MM.1S (cell line): ENCODE measurements around the gene CCR3.

Experiments
- DNase-seq: peaks from one replicate; pipeline ENCODE4 v3.0.0-alpha.2; 2015
- H2AFZ ChIP-seq: fragments of 300-600 bp; sonication (generic); 2 replicates; pipeline ENCODE4 v1.6.0; 2016; ENCODE audit warnings: antibody characterized with exemption, low read length
- H3F3A ChIP-seq: fragments of 300-600 bp; sonication (generic); 2 replicates; pipeline ENCODE4 v1.6.1; 2016; ENCODE audit warnings: mild to moderate bottlenecking, antibody characterized with exemption, low read length, moderate library complexity, mixed read lengths; ENCODE audit not compliant: insufficient read depth
- H3K27ac ChIP-seq: fragments of 300-600 bp; sonication (generic); 2 replicates; pipeline ENCODE4 v1.5.1; 2016; ENCODE audit warnings: mild to moderate bottlenecking, low read length
- H3K27me3 ChIP-seq: fragments of 300-600 bp; sonication (generic); replicated peaks from 2 replicates; pipeline ENCODE4 v1.6.0; 2016; ENCODE audit warnings: low read length; ENCODE audit not compliant: insufficient read depth
- H3K36me3 ChIP-seq: fragments of 300-600 bp; sonication (generic); replicated peaks from 2 replicates; pipeline ENCODE4 v1.6.1; 2016; ENCODE audit warnings: mild to moderate bottlenecking, low read length, mixed read lengths; ENCODE audit not compliant: insufficient read depth
- H3K4me1 ChIP-seq: fragments of 300-600 bp; sonication (generic); 2 replicates; pipeline ENCODE4 v1.6.1; 2016; ENCODE audit warnings: low read length, mixed read lengths
- H3K4me2 ChIP-seq: fragments of 300-600 bp; sonication (generic); 2 replicates; pipeline ENCODE4 v1.6.0; 2016; ENCODE audit warnings: low read depth, low read length
- H3K4me3 ChIP-seq: fragments of 300-600 bp; sonication (generic); 2 replicates; pipeline ENCODE4 v1.5.1; 2016; ENCODE audit warnings: low read length, mixed read lengths
- H3K79me2 ChIP-seq: fragments of 300-600 bp; sonication (generic); 2 replicates; pipeline ENCODE4 v1.6.1; 2016; ENCODE audit warnings: mixed run types, low read length, mixed read lengths
- H3K9ac ChIP-seq: fragments of 300-600 bp; sonication (generic); 2 replicates; pipeline ENCODE4 v1.6.1; 2016; ENCODE audit warnings: low read length, mixed read lengths
- H3K9me2 ChIP-seq: fragments of 300-600 bp; sonication (generic); replicated peaks from 2 replicates; pipeline ENCODE4 v1.6.1; 2016; ENCODE audit warnings: mild to moderate bottlenecking, low read length, mixed read lengths; ENCODE audit not compliant: insufficient read depth
- H3K9me3 ChIP-seq: fragments of 300-600 bp; sonication (generic); replicated peaks from 2 replicates; pipeline ENCODE4 v1.6.1; 2016; ENCODE audit warnings: mild to moderate bottlenecking, low read length, mixed read lengths; ENCODE audit not compliant: insufficient read depth
- H4K20me1 ChIP-seq: fragments of 300-600 bp; sonication (generic); 2 replicates; pipeline ENCODE4 v1.6.1; 2016; ENCODE audit warnings: mild to moderate bottlenecking, low read length, moderate library complexity, mixed read lengths; ENCODE audit not compliant: insufficient read depth
- CTCF ChIP-seq: fragments of 300-600 bp; sonication (generic); IDR thresholded peaks from 2 replicates; pipeline ENCODE4 v1.5.1; 2016; ENCODE audit warnings: antibody characterized with exemption, low read length, mixed read lengths
- EZH2 ChIP-seq: fragments of 300-600 bp; sonication (generic); optimal IDR thresholded peaks from 2 replicates; pipeline ENCODE3; 2017; ENCODE audit warnings: low read depth, mild to moderate bottlenecking, antibody characterized with exemption, low read length, mixed read lengths
- EZH2phosphoT487 ChIP-seq: fragments of 300-600 bp; sonication (generic); IDR thresholded peaks from 2 replicates; pipeline ENCODE4 v1.6.1; 2018; ENCODE audit warnings: antibody characterized with exemption, low read length

CCR3 gene

GRCh38 chr3:46218196-46218709 lies 24.0 kb upstream of the CCR3 start:
- Histone ChIP-seq H3F3A (peaks cover 23% of the 10 kb centered on the region), H3K27ac (no peak overlapping the region), H3K36me3 (no peaks in the 10 kb centered on the region), H3K4me2 (no peak overlapping the region; the same call in 1 of the 2 replicates), H4K20me1 (no peaks in the 10 kb centered on the region), H2AFZ (no peak overlapping the region), H3K9me2 (no peaks in the 10 kb centered on the region), H3K9me3 (no peaks in the 10 kb centered on the region), H3K79me2 (peaks cover 5% of the 10 kb centered on the region; the same call in 1 of the 2 replicates), H3K4me3 (no peak overlapping the region), H3K27me3 (no peaks in the 10 kb centered on the region), H3K4me1 (peaks cover 59% of the 10 kb centered on the region), H3K9ac (no peak overlapping the region)
- no peak for DNase-seq
- TF ChIP-seq EZH2phosphoT487 (no peak), CTCF (no peak), EZH2 (no peak)

GRCh38 chr3:46221391-46221790 lies 20.9 kb upstream of the CCR3 start:
- no peak overlapping the region for H2AFZ ChIP-seq
- 0 out of 2 replicates have a peak, but pooled peaks cover 10% of the 10 kb centered on the region for H3F3A ChIP-seq
- H3K4me3 ChIP-seq = no peak overlapping the region
- no peak for TF ChIP-seq EZH2phosphoT487
- no peak for TF ChIP-seq EZH2
- TF ChIP-seq CTCF = no peak
- peaks cover 29% of the 10 kb centered on the region for H3K4me1 ChIP-seq
- H3K4me2 ChIP-seq = no peak overlapping the region; the same call in 1 of the 2 replicates
- no peaks in the 10 kb centered on the region for H3K79me2 ChIP-seq
- no peak overlapping the region for H3K27ac ChIP-seq
- no peaks in the 10 kb centered on the region for H3K9me2 ChIP-seq
- no peaks in the 10 kb centered on the region for H3K36me3 ChIP-seq
- no peaks in the 10 kb centered on the region for H3K9me3 ChIP-seq
- H3K27me3 ChIP-seq = no peaks in the 10 kb centered on the region
- no peak for DNase-seq
- no peaks in the 10 kb centered on the region for H4K20me1 ChIP-seq
- no peak overlapping the region for H3K9ac ChIP-seq

- Histone ChIP-seq H3K9ac (no peak overlapping the region), H3K36me3 (no peaks in the 10 kb centered on the region), H3K27ac (no peak overlapping the region), H3K4me1 (peaks cover 23% of the 10 kb centered on the region), H2AFZ (no peak overlapping the region), H3K9me3 (no peaks in the 10 kb centered on the region), H4K20me1 (no peaks in the 10 kb centered on the region), H3K79me2 (no peaks in the 10 kb centered on the region), H3K4me3 (no peak overlapping the region), H3K27me3 (no peaks in the 10 kb centered on the region), H3F3A (0 out of 2 replicates have a peak, but pooled peaks cover 6% of the 10 kb centered on the region), H3K9me2 (no peaks in the 10 kb centered on the region), H3K4me2 (no peak overlapping the region)
- DNase-seq = no peak
- TF ChIP-seq EZH2phosphoT487 = no peak
- no peak for TF ChIP-seq EZH2
- TF ChIP-seq CTCF = no peak
Observed at GRCh38 chr3:46221938-46222337, 20.3 kb upstream of the CCR3 start.
